IMR-90 (cell line): ENCODE data around the gene IL16. TPM values are rescaled to one million over a fixed set of nuclear protein-coding genes. Genes with fewer than 3 reads are reported as not detected.

Experiments
- ATAC-seq: fragments of 200-7000 bp; cut with Tn5 transposase; 2 replicates; pipeline ENCODE4 v1.9.1; 2020; ENCODE audit warnings: low read depth, mild to moderate bottlenecking, moderate library complexity
- BruUV-seq: library from RNA; stranded (reverse); fragments of 400-500 nt; replicated peaks from 2 replicates; lab custom pipeline; 2021; lab: Mats Ljungman, UMichigan
- CTCF ChIA-PET: fragments of 300-600 bp; formaldehyde crosslinking; extraction: SDS; loops from one replicate; lab custom pipeline; 2021; ENCODE audit warnings: antibody characterized with exemption; lab: Yijun Ruan, JAX
- POLR2A ChIA-PET: fragments of 300-600 bp; sonication (Branson Sonifier 250); formaldehyde crosslinking; loops from one replicate; lab custom pipeline; 2022; ENCODE audit warnings: antibody characterized with exemption; ENCODE audit not compliant: unreplicated experiment; lab: Charles Lee
- DNase-seq: peaks from one replicate; pipeline ENCODE4 v3.0.0; 2013
- H2AFZ ChIP-seq: replicated peaks from 2 replicates; pipeline ENCODE3; 2013; ENCODE audit warnings: low read length, mild to moderate bottlenecking; ENCODE audit not compliant: poor library complexity
- H2AK5ac ChIP-seq: 2 replicates; pipeline ENCODE4 v1.6.1; 2013; ENCODE audit warnings: low read depth, low read length, inconsistent platforms
- H2AK9ac ChIP-seq: replicated peaks from 2 replicates; pipeline ENCODE3; 2013; ENCODE audit warnings: mild to moderate bottlenecking, low read depth, low read length, moderate library complexity; ENCODE audit not compliant: poor library complexity
- H2BK120ac ChIP-seq: 2 replicates; pipeline ENCODE4 v1.6.1; 2013; ENCODE audit warnings: low read depth, low read length, inconsistent platforms
- H2BK15ac ChIP-seq: 3 replicates; pipeline ENCODE4 v1.6.1; 2013; ENCODE audit warnings: low read depth, low read length, inconsistent platforms
- H2BK20ac ChIP-seq: 2 replicates; pipeline ENCODE4 v1.6.1; 2013; ENCODE audit warnings: low read depth, mild to moderate bottlenecking, inconsistent platforms, low read length, moderate library complexity
- H2BK5ac ChIP-seq: 2 replicates; pipeline ENCODE4 v1.6.1; 2013; ENCODE audit warnings: mild to moderate bottlenecking, low read depth, low read length, inconsistent platforms; ENCODE audit not compliant: poor library complexity, severe bottlenecking
- H3K14ac ChIP-seq: replicated peaks from 2 replicates; pipeline ENCODE4 v1.6.1; 2013; ENCODE audit warnings: low read depth, low read length, inconsistent platforms
- H3K18ac ChIP-seq: 2 replicates; pipeline ENCODE4 v1.6.1; 2013; ENCODE audit warnings: low read depth, low read length, control low read depth
- H3K23ac ChIP-seq: 2 replicates; pipeline ENCODE4 v1.6.1; 2013; ENCODE audit warnings: low read depth, low read length, inconsistent platforms
- H3K27ac ChIP-seq: 2 replicates; pipeline ENCODE4 v1.5.1; 2013; ENCODE audit warnings: mild to moderate bottlenecking, control low read depth, low read length; ENCODE audit not compliant: insufficient read depth
- H3K27me3 ChIP-seq: 2 replicates; pipeline ENCODE4 v1.6.1; 2013; ENCODE audit warnings: low read length; ENCODE audit not compliant: control insufficient read depth, insufficient read depth
- H3K36me3 ChIP-seq: 2 replicates; pipeline ENCODE4 v1.6.1; 2013; ENCODE audit warnings: low read length, mixed read lengths; ENCODE audit not compliant: control insufficient read depth, insufficient read depth
- H3K4ac ChIP-seq: 2 replicates; pipeline ENCODE4 v1.6.1; 2013; ENCODE audit warnings: low read depth, low read length, inconsistent platforms
- H3K4me1 ChIP-seq: 2 replicates; pipeline ENCODE4 v1.6.1; 2013; ENCODE audit warnings: low read length, mixed read lengths; ENCODE audit not compliant: control insufficient read depth, insufficient read depth
- H3K4me2 ChIP-seq: 2 replicates; pipeline ENCODE4 v1.6.1; 2013; ENCODE audit warnings: low read depth, mild to moderate bottlenecking, control low read depth, low read length, moderate library complexity
- H3K4me3 ChIP-seq: 2 replicates; pipeline ENCODE4 v1.5.1; 2013; ENCODE audit warnings: low read depth, mild to moderate bottlenecking, control low read depth, low read length, moderate library complexity; ENCODE audit not compliant: insufficient read depth
- H3K56ac ChIP-seq: 2 replicates; pipeline ENCODE4 v1.6.1; 2013; ENCODE audit warnings: low read length, inconsistent platforms; ENCODE audit not compliant: insufficient read depth; ENCODE audit errors: extremely low read depth
- H3K79me1 ChIP-seq, 2 experiments: 2 replicates each; pipeline ENCODE4 v1.6.1; 2013; ENCODE audit warnings: low read length in 2 of 2, inconsistent platforms in 1 of 2, low read depth in 1 of 2
- H3K9ac ChIP-seq: 2 replicates; pipeline ENCODE4 v1.6.1; 2013; ENCODE audit warnings: low read depth, low read length, control low read depth
- H3K9me1 ChIP-seq: 2 replicates; pipeline ENCODE4 v1.6.1; 2013; ENCODE audit warnings: low read length, inconsistent platforms; ENCODE audit not compliant: insufficient read depth
- H3K9me3 ChIP-seq: 2 replicates; pipeline ENCODE4 v1.6.1; 2013; ENCODE audit warnings: low read length; ENCODE audit not compliant: control insufficient read depth, insufficient read depth
- H4K20me1 ChIP-seq: 2 replicates; pipeline ENCODE4 v1.6.1; 2013; ENCODE audit warnings: low read length, inconsistent platforms; ENCODE audit not compliant: insufficient read depth
- H4K5ac ChIP-seq: 2 replicates; pipeline ENCODE4 v1.6.1; 2013; ENCODE audit warnings: mild to moderate bottlenecking, low read depth, low read length, control low read depth
- H4K8ac ChIP-seq, 2 experiments: 2 replicates each; pipeline ENCODE4 v1.6.1; 2013; ENCODE audit warnings: low read depth in 2 of 2, low read length in 2 of 2, control low read depth in 1 of 2, inconsistent platforms in 1 of 2
- H4K91ac ChIP-seq: 2 replicates; pipeline ENCODE4 v1.6.1; 2013; ENCODE audit warnings: low read depth, low read length, inconsistent platforms; ENCODE audit not compliant: insufficient read depth
- CEBPB ChIP-seq: IDR thresholded peaks from 2 replicates; pipeline ENCODE4 v1.6.1; 2012; ENCODE audit warnings: low read depth, low read length, improper control_type of control experiment
- CHD1 ChIP-seq: IDR thresholded peaks from 2 replicates; pipeline ENCODE4 v1.6.1; 2012; ENCODE audit warnings: low read depth, low read length, improper control_type of control experiment
- FOS ChIP-seq: fragments of 150-350 bp; IDR thresholded peaks from 2 replicates; pipeline ENCODE4 v1.6.1; 2016; ENCODE audit warnings: low read depth, low read length
- MAFK ChIP-seq: IDR thresholded peaks from 2 replicates; pipeline ENCODE4 v1.6.1; 2012; ENCODE audit warnings: low read depth, low read length, improper control_type of control experiment
- MXI1 ChIP-seq: IDR thresholded peaks from 2 replicates; pipeline ENCODE4 v1.6.1; 2012; ENCODE audit warnings: low read depth, mild to moderate bottlenecking, low read length, moderate library complexity, borderline replicate concordance
- RAD21 ChIP-seq: IDR thresholded peaks from 2 replicates; pipeline ENCODE4 v1.6.1; 2012; ENCODE audit warnings: low read length, improper control_type of control experiment
- RCOR1 ChIP-seq: IDR thresholded peaks from 2 replicates; pipeline ENCODE4 v1.6.1; 2012; ENCODE audit warnings: mild to moderate bottlenecking, low read length, improper control_type of control experiment; ENCODE audit not compliant: insufficient replicate concordance
- SMC3 ChIP-seq: fragments of 150-350 bp; IDR thresholded peaks from 2 replicates; pipeline ENCODE4 v1.6.1; 2016; ENCODE audit warnings: low read depth, mild to moderate bottlenecking, antibody characterized with exemption, low read length, moderate library complexity
- WGBS, 2 experiments: methylation state at CpG; one replicate each; pipeline versions ENCODE4 v1.1.5 to v1.1.7; 2013; ENCODE audit warnings: missing lambda C conversion rate in 2 of 2; ENCODE audit not compliant: insufficient read length in 1 of 2; ENCODE audit errors: extremely low coverage in 2 of 2; 5-methylcytosine and 5-hydroxymethylcytosine counted together
- dilution Hi-C: fragments of 300-500 bp; cut with HindIII; formaldehyde crosslinking; loops from one replicate; pipeline ENCODE4 v1.14.3; 2018; ENCODE audit warnings: low sequenced_read_pairs; ENCODE audit not compliant: unreplicated experiment
- in situ Hi-C: fragments of 300-500 bp; cut with MboI; formaldehyde crosslinking; loops from 3 replicates; pipeline ENCODE4 v1.14.3; 2019; ENCODE audit warnings: low sequenced_read_pairs, inconsistent platforms, mixed read lengths
- intact Hi-C: fragments of 100-400 bp; cut with micrococcal nuclease; formaldehyde crosslinking; loops from 2 replicates; pipeline ENCODE4 v1.10.0; 2022
- polyA plus RNA-seq, 3 experiments: library from polyadenylated mRNA; depleted of rRNA; stranded (reverse); fragments of >200 nt; gene quantifications; 2 replicates each; pipeline ENCODE4 v1.2.3, GENCODE V29; 2012; ENCODE audit warnings: low replicate concordance in 1 of 3
- total RNA-seq: library from RNA; depleted of rRNA; stranded (reverse); fragments of >200 nt; gene quantifications from 2 replicates; pipeline ENCODE4 v1.2.3, GENCODE V29; 2012
- TF ChIP-seq, protein P1 (sequence below): fragments of 150-350 bp; IDR thresholded peaks from 2 replicates; pipeline ENCODE4 v1.6.1; 2016; ENCODE audit warnings: low read depth, mild to moderate bottlenecking, low read length, moderate library complexity, borderline replicate concordance
- TF ChIP-seq, protein P2 (sequence below): fragments of 150-350 bp; IDR thresholded peaks from 2 replicates; pipeline ENCODE4 v1.6.1; 2017; ENCODE audit warnings: mild to moderate bottlenecking, antibody characterized with exemption, low read length, low read depth

IL16 gene
- total and polyA plus RNA-seq, 2 of the 4 experiments (the other 2 are of a cell fraction): 0.18 to 0.27 TPM

- H4K5ac ChIP-seq: no peak overlapping the region
- no peak overlapping the region for H3K23ac ChIP-seq
- H3K4me3 ChIP-seq: no peak overlapping the region
- BruUV-seq: no TSS peak
- in situ Hi-C loops: loop anchor here (5.0 kb wide), 1 partner anchor 118 kb away; no protein-coding TSS in a partner anchor
- H4K8ac ChIP-seq: no peak overlapping the region
- no peak overlapping the region for H3K18ac ChIP-seq
- H2BK120ac ChIP-seq: no peak overlapping the region
- H3K79me1 ChIP-seq: no peaks in the 10 kb centered on the region
- H3K36me3 ChIP-seq: peaks cover 28% of the 10 kb centered on the region; the same call in 1 of the 2 replicates
- DNase-seq (no peak), ATAC-seq (no peak)
- H2BK15ac ChIP-seq: no peak overlapping the region
- 0 out of 2 replicates have a peak, but pooled peaks cover 3% of the 10 kb centered on the region for H3K9me1 ChIP-seq
- WGBS, 2 experiments: 50% methylated on average over 1 of the region's 5 CpGs; no CpG with 5 or more reads in 1 of the 2 experiments
- no peak overlapping the region for H3K56ac ChIP-seq
- H3K27me3 ChIP-seq: no peaks in the 10 kb centered on the region
- dilution Hi-C loops: no loop called here
- no peak overlapping the region for H4K91ac ChIP-seq
- H2BK5ac ChIP-seq: no peak overlapping the region
- H2AFZ ChIP-seq: no peak overlapping the region
- no peak overlapping the region for H3K27ac ChIP-seq
- no peaks in the 10 kb centered on the region; the same call in 1 of the 2 replicates for H3K4me1 ChIP-seq
- no peak overlapping the region for H2AK9ac ChIP-seq
- H4K20me1 ChIP-seq: no peaks in the 10 kb centered on the region
- H2BK20ac ChIP-seq: no peak overlapping the region
- no peak overlapping the region for H2AK5ac ChIP-seq
- no peak overlapping the region for H3K4me2 ChIP-seq
- H3K9ac ChIP-seq: no peak overlapping the region
- TF ChIP-seq MXI1 (no peak), FOS (no peak), SMC3 (no peak), RAD21 (no peak), MAFK (no peak), RCOR1 (no peak), CEBPB (no peak), CHD1 (no peak)
- TF ChIP-seq, protein P1, sequence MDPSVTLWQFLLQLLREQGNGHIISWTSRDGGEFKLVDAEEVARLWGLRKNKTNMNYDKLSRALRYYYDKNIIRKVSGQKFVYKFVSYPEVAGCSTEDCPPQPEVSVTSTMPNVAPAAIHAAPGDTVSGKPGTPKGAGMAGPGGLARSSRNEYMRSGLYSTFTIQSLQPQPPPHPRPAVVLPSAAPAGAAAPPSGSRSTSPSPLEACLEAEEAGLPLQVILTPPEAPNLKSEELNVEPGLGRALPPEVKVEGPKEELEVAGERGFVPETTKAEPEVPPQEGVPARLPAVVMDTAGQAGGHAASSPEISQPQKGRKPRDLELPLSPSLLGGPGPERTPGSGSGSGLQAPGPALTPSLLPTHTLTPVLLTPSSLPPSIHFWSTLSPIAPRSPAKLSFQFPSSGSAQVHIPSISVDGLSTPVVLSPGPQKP: no peak
- TF ChIP-seq, protein P2, sequence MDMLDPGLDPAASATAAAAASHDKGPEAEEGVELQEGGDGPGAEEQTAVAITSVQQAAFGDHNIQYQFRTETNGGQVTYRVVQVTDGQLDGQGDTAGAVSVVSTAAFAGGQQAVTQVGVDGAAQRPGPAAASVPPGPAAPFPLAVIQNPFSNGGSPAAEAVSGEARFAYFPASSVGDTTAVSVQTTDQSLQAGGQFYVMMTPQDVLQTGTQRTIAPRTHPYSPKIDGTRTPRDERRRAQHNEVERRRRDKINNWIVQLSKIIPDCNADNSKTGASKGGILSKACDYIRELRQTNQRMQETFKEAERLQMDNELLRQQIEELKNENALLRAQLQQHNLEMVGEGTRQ: no peak
- H3K4ac ChIP-seq: no peak overlapping the region
- H3K14ac ChIP-seq: no peak overlapping the region
- ChIA-PET CTCF (interaction anchor here (0.9 kb wide), 1 partner anchor 114 kb away, joined by 3 read pairs; no protein-coding TSS in a partner anchor), POLR2A (no interaction called here)
- no peaks in the 10 kb centered on the region for H3K9me3 ChIP-seq
- intact Hi-C loops: no loop called here
These were observed 87.8 kb downstream of the IL16 start for GRCh38 chr15:81284256-81285031.
